Endothelial cell of umbilical vein (primary cell): Measurements from ENCODE around the gene NEK2. TPM values are rescaled to one million over a fixed set of nuclear protein-coding genes. Genes with fewer than 3 reads are reported as not detected.

Source experiments
- BruUV-seq: library from RNA; stranded (reverse); fragments of 400-500 nt; replicated peaks from 2 replicates; lab custom pipeline; 2021; lab: Mats Ljungman, UMichigan
- CTCF ChIA-PET: fragments of 300-600, 350-600 bp; sonication (Branson Sonifier 250); formaldehyde crosslinking; loops from one replicate; lab custom pipeline; 2021; ENCODE audit warnings: antibody characterized with exemption, inconsistent platforms; lab: Charles Lee
- POLR2A ChIA-PET: fragments of 300-600, 350-600 bp; sonication (Branson Sonifier 250); formaldehyde crosslinking; loops from one replicate; lab custom pipeline; 2021; ENCODE audit warnings: antibody characterized with exemption, inconsistent platforms; lab: Charles Lee
- DNase-seq: peaks from one replicate; pipeline ENCODE4 v3.0.0-alpha.2; 2011; ENCODE audit warnings: low read depth, low spot score
- FAIRE-seq: peaks from 2 replicates; lab custom pipeline; 2011; peaks lifted over from hg19 to GRCh38; lab: Jason Lieb, UNC
- H2AFZ ChIP-seq: 2 replicates; pipeline ENCODE4 v1.6.0; 2012; ENCODE audit warnings: low read depth, low read length, control low read depth, inconsistent platforms
- H3K27ac ChIP-seq: 2 replicates; pipeline ENCODE4 v1.5.1; 2011; ENCODE audit warnings: low read depth, mild to moderate bottlenecking, control low read depth, low read length, moderate library complexity; ENCODE audit not compliant: insufficient read depth
- H3K27me3 ChIP-seq, 2 experiments: 2 replicates each; pipeline versions ENCODE4 v1.6.0 to v1.6.1; 2011; ENCODE audit warnings: low read length in 2 of 2, mixed read lengths in 1 of 2; ENCODE audit not compliant: control insufficient read depth in 2 of 2, insufficient read depth in 2 of 2
- H3K36me3 ChIP-seq, 2 experiments: 2 replicates in 1 of 2; 3 replicates in 1 of 2; pipeline ENCODE4 v1.5.1; 2011; ENCODE audit warnings: low read length in 2 of 2, mild to moderate bottlenecking in 1 of 2, moderate library complexity in 1 of 2; ENCODE audit not compliant: control insufficient read depth in 2 of 2, insufficient read depth in 2 of 2; ENCODE audit errors: extremely low read depth in 1 of 2
- H3K4me1 ChIP-seq: 3 replicates; pipeline ENCODE4 v1.5.1; 2011; ENCODE audit warnings: mild to moderate bottlenecking, low read length; ENCODE audit not compliant: control insufficient read depth, insufficient read depth; ENCODE audit errors: extremely low read depth
- H3K4me2 ChIP-seq: 2 replicates; pipeline ENCODE4 v1.6.1; 2011; ENCODE audit warnings: low read length, control low read depth, mixed read lengths; ENCODE audit not compliant: insufficient read depth
- H3K4me3 ChIP-seq, 3 experiments: fragments of 200-600 bp in 1 of 3; sonication (generic), shearing (Covaris generic) in 1 of 3; replicated peaks in 1 of 3; 2 replicates each; pipeline ENCODE4 v1.5.1; 2011 to 2016; ENCODE audit warnings: control low read depth in 3 of 3, low read length in 3 of 3, mild to moderate bottlenecking in 2 of 3, inconsistent platforms in 1 of 3, low read depth in 1 of 3, moderate library complexity in 1 of 3; ENCODE audit not compliant: insufficient read depth in 1 of 3
- H3K79me2 ChIP-seq: 2 replicates; pipeline ENCODE4 v1.6.0; 2012; ENCODE audit warnings: low read length, inconsistent platforms; ENCODE audit not compliant: control insufficient read depth, insufficient read depth
- H3K9ac ChIP-seq: replicated peaks from 2 replicates; pipeline ENCODE3; 2011; ENCODE audit warnings: low read length, control low read depth; ENCODE audit not compliant: insufficient read depth; ENCODE audit errors: extremely low read depth
- H3K9me1 ChIP-seq: replicated peaks from 3 replicates; pipeline ENCODE4 v1.6.0; 2011; ENCODE audit warnings: mild to moderate bottlenecking, low read length; ENCODE audit not compliant: control insufficient read depth, insufficient read depth; ENCODE audit errors: extremely low read depth
- H3K9me3 ChIP-seq: replicated peaks from 2 replicates; pipeline ENCODE4 v1.5.1; 2012; ENCODE audit warnings: low read length, inconsistent platforms; ENCODE audit not compliant: control insufficient read depth, insufficient read depth
- H4K20me1 ChIP-seq: replicated peaks from 2 replicates; pipeline ENCODE3; 2011; ENCODE audit warnings: mild to moderate bottlenecking, low read length; ENCODE audit not compliant: control insufficient read depth, insufficient read depth; ENCODE audit errors: extremely low read depth
- CTCF ChIP-seq, 2 donors: IDR thresholded peaks; 1 replicate in 1 of 2; 2 replicates in 1 of 2; pipeline ENCODE4 v1.5.1; 2011; ENCODE audit warnings: low read length in 2 of 2, mild to moderate bottlenecking in 2 of 2, moderate library complexity in 2 of 2, control low read depth in 1 of 2, inconsistent platforms in 1 of 2, low read depth in 1 of 2; ENCODE audit not compliant: insufficient read depth in 1 of 2; ENCODE audit errors: extremely low read depth in 1 of 2
- EZH2 ChIP-seq: IDR thresholded peaks from 2 replicates; pipeline ENCODE4 v1.6.1; 2012; ENCODE audit warnings: borderline replicate concordance, low read depth, mild to moderate bottlenecking, moderate library complexity, low read length, inconsistent platforms; ENCODE audit not compliant: severe bottlenecking
- FOS ChIP-seq: IDR thresholded peaks from 2 replicates; pipeline ENCODE4 v1.6.1; 2011; ENCODE audit warnings: mild to moderate bottlenecking, low read length, moderate library complexity, borderline replicate concordance; ENCODE audit not compliant: insufficient read depth
- GATA2 ChIP-seq: IDR thresholded peaks from 2 replicates; pipeline ENCODE4 v1.7.0; 2011; ENCODE audit warnings: low read depth, mild to moderate bottlenecking, moderate library complexity, mixed read lengths, low read length; ENCODE audit not compliant: insufficient read length, insufficient read depth
- JUN ChIP-seq: IDR thresholded peaks from 2 replicates; pipeline ENCODE4 v1.6.1; 2011; ENCODE audit warnings: borderline replicate concordance, low read depth; ENCODE audit not compliant: insufficient read length, insufficient read depth
- MAX ChIP-seq: IDR thresholded peaks from 2 replicates; pipeline ENCODE4 v1.6.1; 2011; ENCODE audit not compliant: insufficient read depth, insufficient read length
- MYC ChIP-seq: IDR thresholded peaks from one replicate; pipeline ENCODE4 v1.6.1; 2011; ENCODE audit warnings: mild to moderate bottlenecking, low read depth, low read length
- POLR2A ChIP-seq: IDR thresholded peaks from 2 replicates; pipeline ENCODE4 v1.6.1; 2012; ENCODE audit warnings: low read depth, mild to moderate bottlenecking, control low read depth, low read length
- POLR2AphosphoS5 ChIP-seq: IDR thresholded peaks from 2 replicates; pipeline ENCODE4 v1.6.1; 2012; ENCODE audit warnings: low read depth, mild to moderate bottlenecking, control low read depth, low read length, moderate library complexity; ENCODE audit not compliant: insufficient read depth
- dilution Hi-C: fragments of 300-500 bp; cut with MboI; formaldehyde crosslinking; loops from one replicate; pipeline ENCODE4 v1.15.0; 2019; ENCODE audit warnings: low sequenced_read_pairs; ENCODE audit not compliant: extremely low pct_ligation_motif_present
- intact Hi-C: fragments of 100-400 bp; cut with micrococcal nuclease; formaldehyde crosslinking; loops from one replicate; pipeline ENCODE4 v1.10.0; 2022
- polyA plus RNA-seq, 4 experiments: library from polyadenylated mRNA; depleted of rRNA in 3 of 4; stranded (reverse) in 3 of 4; unstranded in 1 of 4; fragments of >200 nt; gene quantifications; 2 replicates each; pipeline versions ENCODE4 v1.2.1 to v1.2.3, GENCODE V29; 2011 to 2012; ENCODE audit warnings: missing spikeins in 1 of 4
- total RNA-seq: library from RNA; stranded (reverse); gene quantifications from 2 replicates; pipeline ENCODE4 v1.2.3, GENCODE V29; 2021

The NEK2 gene
- total and polyA plus RNA-seq, 2 donors (not counting 3 experiments of a cell fraction or from before 2014, with no cell fraction given), result 6.6 to 19.0 TPM

GRCh38 chr1:211634461-211634860, 41.0 kb downstream of the NEK2 start:
- Histone ChIP-seq H3K4me2 (no peak overlapping the region), H3K4me1 (peaks cover 8% of the 10 kb centered on the region), H3K9me1 (no peaks in the 10 kb centered on the region), H4K20me1 (no peaks in the 10 kb centered on the region), H3K36me3 (no peaks in the 10 kb centered on the region), H3K79me2 (no peaks in the 10 kb centered on the region), H3K27me3 (no peaks in the 10 kb centered on the region), H3K27ac (no peak overlapping the region), H3K9me3 (no peaks in the 10 kb centered on the region), H3K4me3 (no peak overlapping the region), H2AFZ (no peak overlapping the region), H3K9ac (no peak overlapping the region)
- dilution Hi-C loops (no loop called here), intact Hi-C loops (no loop called here)
- DNase-seq (no peak), FAIRE-seq (no peak)
- ChIA-PET CTCF (interaction anchor here (1.1 to 2.6 kb wide), 2 partner anchors 9 to 311 kb away, joined by 4 to 10 read pairs; no protein-coding TSS in a partner anchor), POLR2A (no interaction called here)
- TF ChIP-seq EZH2 (no peak), CTCF (IDR thresholded peaks at IDR 0.05; ENCODE audit: extremely low read depth in 1 of 2, insufficient read depth in 1 of 2, low read depth in 1 of 2, low read length in 2 of 2) (no peak), FOS (no peak), MAX (no peak), POLR2A (no peak), GATA2 (no peak), MYC (no peak), POLR2AphosphoS5 (no peak), JUN (no peak)
- BruUV-seq, result no TSS peak
